ENCODE data around the gene NRG4.
"Not testable (repeated sequence)": the region's sequence is repeated elsewhere in the genome, so short reads cannot be mapped to it uniquely, and the experiment has no call there.

The NRG4 gene

GRCh38 chr15:75992897-75993296 is 19.3 kb downstream of the NRG4 start:
- DNase-seq, result no peak

GRCh38 chr15:75989875-75990274 is 22.3 kb downstream of the NRG4 start:
- DNase-seq, result no peak

GRCh38 chr15:75989045-75989444 is 23.2 kb downstream of the NRG4 start:
- peak; percentile 62 for DNase-seq

GRCh38 chr15:75985971-75986370 is 26.3 kb downstream of the NRG4 start:
- no peak for DNase-seq

GRCh38 chr15:75984706-75985105 is 27.5 kb downstream of the NRG4 start:
- DNase-seq, result not testable (repeated sequence)

- no peak for DNase-seq
Measured at GRCh38 chr15:75982468-75982867, 29.8 kb downstream of the NRG4 start.

- no peak for DNase-seq
Measured at GRCh38 chr15:75981149-75981815, 30.9 kb downstream of the NRG4 start.

GRCh38 chr15:75976766-75977165 is 35.5 kb downstream of the NRG4 start:
- DNase-seq, result not testable (repeated sequence)

- DNase-seq, result no peak
Measured at GRCh38 chr15:75966073-75966472, 46.2 kb downstream of the NRG4 start.

- DNase-seq, result no peak
Measured at GRCh38 chr15:75961331-75961730, 50.9 kb downstream of the NRG4 start.

GRCh38 chr15:75955720-75956119 is 56.5 kb downstream of the NRG4 start:
- no peak for DNase-seq

GRCh38 chr15:75952525-75952924 is 59.7 kb downstream of the NRG4 start:
- DNase-seq, result no peak

GRCh38 chr15:75948761-75949296 is 63.4 kb downstream of the NRG4 start:
- DNase-seq, result no peak

GRCh38 chr15:75947092-75947491 is 65.1 kb downstream of the NRG4 start:
- DNase-seq, result peak; percentile 85

GRCh38 chr15:75945953-75946352 is 66.3 kb downstream of the NRG4 start:
- peak; percentile 56 for DNase-seq

- no peak for DNase-seq
Measured at GRCh38 chr15:75943713-75944215, 68.5 kb downstream of the NRG4 start.

GRCh38 chr15:75943246-75943645 is 69.0 kb downstream of the NRG4 start:
- DNase-seq, result no peak

- DNase-seq, result no peak
Measured at GRCh38 chr15:75942464-75942863, 69.8 kb downstream of the NRG4 start.

- DNase-seq, result no peak
Measured at GRCh38 chr15:75930866-75931265, 81.4 kb downstream of the NRG4 start.

- no peak for DNase-seq
Measured at GRCh38 chr15:75929799-75930565, 82.2 kb downstream of the NRG4 start.

GRCh38 chr15:75928680-75929608 is 83.3 kb downstream of the NRG4 start:
- peak; percentile 21 for DNase-seq

GRCh38 chr15:75927601-75928000 is 84.6 kb downstream of the NRG4 start:
- no peak for DNase-seq

- DNase-seq, result no peak
Measured at GRCh38 chr15:75926931-75927330, 85.3 kb downstream of the NRG4 start.
